Measurements from ENCODE around the gene MMP11. TPM values are rescaled to one million over a fixed set of nuclear protein-coding genes. Genes with fewer than 3 reads are reported as not detected.

MMP11 gene
- total RNA-seq, 1 experiment from 2014 or later, result 7.4 TPM

DNA sequence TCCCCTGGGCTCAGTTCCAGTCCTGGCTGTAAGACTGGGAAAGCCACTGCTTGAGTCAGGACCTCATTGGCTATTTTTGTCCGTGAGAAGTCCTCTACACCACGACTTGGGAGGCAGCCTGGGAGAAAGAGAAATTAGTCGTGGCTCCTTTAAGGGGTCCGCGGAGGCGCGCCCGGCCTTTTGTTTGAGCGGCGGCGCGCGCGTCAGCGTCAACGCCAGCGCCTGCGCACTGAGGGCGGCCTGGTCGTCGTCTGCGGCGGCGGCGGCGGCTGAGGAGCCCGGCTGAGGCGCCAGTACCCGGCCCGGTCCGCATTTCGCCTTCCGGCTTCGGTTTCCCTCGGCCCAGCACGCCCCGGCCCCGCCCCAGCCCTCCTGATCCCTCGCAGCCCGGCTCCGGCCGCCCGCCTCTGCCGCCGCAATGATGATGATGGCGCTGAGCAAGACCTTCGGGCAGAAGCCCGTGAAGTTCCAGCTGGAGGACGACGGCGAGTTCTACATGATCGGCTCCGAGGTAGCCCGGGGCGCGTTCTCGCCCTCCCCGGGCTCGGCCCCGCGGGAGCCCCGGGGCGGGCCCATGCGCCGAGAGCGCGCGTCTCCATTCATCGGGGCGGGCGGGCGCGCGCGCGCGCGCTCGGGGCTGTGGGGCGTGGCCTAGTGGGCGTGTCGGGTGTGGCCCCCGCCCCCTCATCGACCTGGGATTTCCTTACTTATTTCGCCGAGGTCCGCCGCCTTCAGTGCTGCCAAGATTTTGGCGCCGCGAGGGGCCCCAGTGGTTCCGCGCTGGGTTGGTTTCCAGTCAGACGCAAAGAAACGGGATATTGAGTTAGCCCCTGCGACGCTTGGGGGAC, 14.3 kb downstream of the MMP11 start, which contains the start of gene SMARCB1 (continued):
- TF ChIP-seq SIN3A (IDR thresholded peaks at IDR 0.05; ENCODE audit: low read depth) (no peak), ZFX (IDR thresholded peaks at IDR 0.05) (peak; percentile 92), SP1 (IDR thresholded peaks at IDR 0.05; ENCODE audit: low read depth) (no peak), JUND (IDR thresholded peaks at IDR 0.05) (no peak), YY1 (IDR thresholded peaks at IDR 0.05; ENCODE audit: extremely low read depth, insufficient replicate concordance, low read depth, low read length) (no peak)

DNA sequence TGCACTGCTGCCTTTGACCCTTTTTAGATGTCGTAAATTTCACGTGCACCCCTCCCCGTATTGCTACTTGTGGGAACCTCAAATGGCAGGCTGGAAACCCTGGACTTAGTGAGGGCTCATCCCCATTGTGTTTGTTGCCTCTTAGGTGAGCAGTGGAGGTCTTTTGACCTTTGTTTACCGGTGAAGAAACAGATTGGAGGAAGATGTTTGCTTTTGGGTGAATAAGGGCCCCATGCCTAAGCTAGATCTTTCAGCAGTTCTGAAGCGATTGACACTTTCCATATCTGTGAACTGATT, 14.9 kb downstream of the MMP11 start:
- H2AFZ ChIP-seq (ENCODE audit: low read depth, low read length, poor library complexity, severe bottlenecking), result no peak overlapping the region
- RAD21 ChIA-PET (ENCODE audit: low non-redundant PET in 1 of 2, low total read pairs in 2 of 2, uncharacterized antibody in 2 of 2, unreplicated experiment in 2 of 2), result no interaction called here
- no peaks in the 10 kb centered on the region for H3K27me3 ChIP-seq (ENCODE audit: insufficient read depth, low read length)
- H3K9me2 ChIP-seq (ENCODE audit: insufficient read depth), result no peaks in the 10 kb centered on the region
- H3K4me2 ChIP-seq (ENCODE audit: low read length), result peak overlapping the region; percentile 92
- ATAC-seq (peak; percentile 43), DNase-seq (ENCODE audit: low read depth, low spot score) (no peak)
- H3K4me1 ChIP-seq (ENCODE audit: control insufficient read depth in 1 of 2, insufficient read depth in 2 of 2, low read length in 2 of 2), result peaks cover 14 to 25% of the 10 kb centered on the region in 2 experiments; a peak in 3 of 4 replicates
- POLR2A ChIA-PET, result interaction anchor here (2.6 kb wide), 1 partner anchor 16 kb away, joined by 22 read pairs; the partner anchor contains the start of gene MMP11
- no TSS peak for BruUV-seq (replicated peaks)
- peaks cover 52% of the 10 kb centered on the region for H3K79me2 ChIP-seq (ENCODE audit: insufficient read depth, low read length)
- intact Hi-C loops (cut with micrococcal nuclease), result no loop called here
- peak overlapping the region; percentile 77 to 89 for H3K4me3 ChIP-seq (replicated peaks in 1 of 2; ENCODE audit: low read depth in 1 of 2, low read length in 2 of 2)
- no peaks in the 10 kb centered on the region for H3K9me3 ChIP-seq (ENCODE audit: control insufficient read depth in 1 of 2, insufficient read depth in 1 of 2, low read depth in 1 of 2, low read length in 2 of 2)
- H3K9ac ChIP-seq (ENCODE audit: low read length), result peak overlapping the region; percentile 98
- H3K27ac ChIP-seq (ENCODE audit: low read depth, low read length), result peak overlapping the region; percentile 98
- H4K20me1 ChIP-seq (ENCODE audit: insufficient read depth), result peaks cover 8% of the 10 kb centered on the region; the same call in 1 of the 2 replicates
- CTCF ChIA-PET, result no interaction called here
- 0 out of 4 replicates have a peak, but pooled peaks cover 0 to 5% of the 10 kb centered on the region in 2 experiments for H3K36me3 ChIP-seq (ENCODE audit: control insufficient read depth in 1 of 2, insufficient read depth in 2 of 2, low read length in 2 of 2)
- TF ChIP-seq, protein P1, sequence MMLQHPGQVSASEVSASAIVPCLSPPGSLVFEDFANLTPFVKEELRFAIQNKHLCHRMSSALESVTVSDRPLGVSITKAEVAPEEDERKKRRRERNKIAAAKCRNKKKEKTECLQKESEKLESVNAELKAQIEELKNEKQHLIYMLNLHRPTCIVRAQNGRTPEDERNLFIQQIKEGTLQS (IDR thresholded peaks at IDR 0.05), result no peak
- TF ChIP-seq SP1 (IDR thresholded peaks at IDR 0.05; ENCODE audit: low read depth) (peak; percentile 50; the same call in 1 of the 2 replicates), RAD21 (IDR thresholded peaks at IDR 0.05; ENCODE audit: low read depth) (no peak)

All from HCT116 (cell line).